HepG2 (cell line): ENCODE data around the gene IWS1. TPM values are rescaled to one million over a fixed set of nuclear protein-coding genes. Genes with fewer than 3 reads are reported as not detected.

ENCODE experiments used
- ATAC-seq: fragments of 200-7000 bp; cut with Tn5 transposase; 3 replicates; pipeline ENCODE4 v1.9.1; 2020; ENCODE audit warnings: mild to moderate bottlenecking, moderate library complexity
- BruUV-seq: library from RNA; stranded (reverse); fragments of 400-500 nt; replicated peaks from 2 replicates; lab custom pipeline; 2021; lab: Mats Ljungman, UMichigan
- CTCF ChIA-PET: fragments of 300-600 bp; formaldehyde crosslinking; extraction: SDS; loops from one replicate; lab custom pipeline; 2021; ENCODE audit warnings: low total read pairs, inconsistent platforms, low intra/inter-chr PET ratio; lab: Yijun Ruan, JAX
- POLR2A ChIA-PET: fragments of 350-600 bp; sonication (Branson Sonifier 250); formaldehyde crosslinking; loops from one replicate; lab custom pipeline; 2020; ENCODE audit warnings: antibody characterized with exemption, inconsistent platforms; lab: Yijun Ruan, JAX
- DNase-seq: peaks from one replicate; pipeline ENCODE4 v3.0.0-alpha.2; 2015; ENCODE audit warnings: low spot score
- FAIRE-seq: peaks from 3 replicates; lab custom pipeline; 2011; peaks lifted over from hg19 to GRCh38; lab: Jason Lieb, UNC
- H2AFZ ChIP-seq: one replicate; pipeline ENCODE4 v1.6.1; 2011; ENCODE audit warnings: low read length, inconsistent platforms
- H3K27ac ChIP-seq: fragments of 300-600 bp; 3 replicates; pipeline ENCODE4 v1.8.0; 2011; ENCODE audit warnings: mixed run types, mild to moderate bottlenecking, mixed read lengths, low read length, inconsistent platforms; ENCODE audit not compliant: insufficient read depth; ENCODE audit errors: extremely low read length
- H3K27me3 ChIP-seq, 2 experiments: fragments of 200-600 bp in 1 of 2; 2 replicates in 1 of 2; 3 replicates in 1 of 2; pipeline versions ENCODE4 v1.6.0 to v1.8.0; 2011; ENCODE audit warnings: low read length in 2 of 2, mild to moderate bottlenecking in 2 of 2, moderate library complexity in 2 of 2, inconsistent platforms in 1 of 2; ENCODE audit not compliant: insufficient read depth in 2 of 2, control insufficient read depth in 1 of 2
- H3K36me3 ChIP-seq, 2 experiments: fragments of 200-600 bp in 1 of 2; replicated peaks in 1 of 2; 2 replicates in 1 of 2; 3 replicates in 1 of 2; pipeline versions ENCODE4 v1.5.1 to v1.8.0; 2011; ENCODE audit warnings: low read length in 2 of 2, inconsistent platforms in 1 of 2; ENCODE audit not compliant: insufficient read depth in 2 of 2, control insufficient read depth in 1 of 2
- H3K4me1 ChIP-seq: 2 replicates; pipeline ENCODE4 v1.5.1; 2012; ENCODE audit warnings: low read length, inconsistent platforms; ENCODE audit not compliant: insufficient read depth
- H3K4me2 ChIP-seq: 2 replicates; pipeline ENCODE4 v1.6.0; 2011; ENCODE audit warnings: low read depth, low read length, inconsistent platforms
- H3K4me3 ChIP-seq, 3 experiments: fragments of 200-600 bp in 1 of 3; sonication (generic), shearing (Covaris generic) in 1 of 3; replicated peaks in 1 of 3; 2 replicates each; pipeline ENCODE4 v1.5.1; 2011 to 2016; ENCODE audit warnings: low read length in 3 of 3, inconsistent platforms in 2 of 3, low read depth in 2 of 3, mild to moderate bottlenecking in 2 of 3, control low read depth in 1 of 3, mixed read lengths in 1 of 3; ENCODE audit not compliant: insufficient read depth in 1 of 3
- H3K79me2 ChIP-seq: one replicate; pipeline ENCODE4 v1.6.1; 2011; ENCODE audit warnings: low read length, inconsistent platforms; ENCODE audit not compliant: insufficient read depth
- H3K9ac ChIP-seq: 2 replicates; pipeline ENCODE4 v1.6.0; 2011; ENCODE audit warnings: mild to moderate bottlenecking, low read depth, low read length, inconsistent platforms; ENCODE audit not compliant: insufficient read depth
- H3K9me3 ChIP-seq: 2 replicates; pipeline ENCODE4 v1.5.1; 2012; ENCODE audit warnings: mild to moderate bottlenecking, low read length
- H4K20me1 ChIP-seq: 2 replicates; pipeline ENCODE4 v1.6.0; 2011; ENCODE audit warnings: inconsistent platforms, mild to moderate bottlenecking, low read length, moderate library complexity; ENCODE audit not compliant: insufficient read depth
- BCL6 ChIP-seq: IDR thresholded peaks from 2 replicates; pipeline ENCODE4 v1.6.1; 2016; ENCODE audit warnings: missing genetic modification reagents, missing compliant biosample characterization
- NRL ChIP-seq: sonication (generic); formaldehyde crosslinking; IDR thresholded peaks from 2 replicates; pipeline ENCODE4 v1.5.0; 2020; ENCODE audit warnings: missing genetic modification reagents, mild to moderate bottlenecking, moderate library complexity, borderline replicate concordance
- RARG ChIP-seq: sonication (generic); formaldehyde crosslinking; IDR thresholded peaks from 2 replicates; pipeline ENCODE4 v1.4.0; 2020; ENCODE audit warnings: low read depth, mild to moderate bottlenecking, missing genetic modification reagents
- SP1 ChIP-seq, 2 experiments: fragments of 450-650 bp in 1 of 2; sonication (generic) in 1 of 2; formaldehyde crosslinking in 1 of 2; IDR thresholded peaks; 2 replicates each; pipeline versions ENCODE4 v1.4.0 to v1.6.1; 2016 to 2020; ENCODE audit warnings: missing genetic modification reagents in 1 of 2
- ZNF34 ChIP-seq: sonication (generic); formaldehyde crosslinking; IDR thresholded peaks from 2 replicates; pipeline ENCODE4 v1.4.0; 2020; ENCODE audit warnings: mild to moderate bottlenecking, missing genetic modification reagents, borderline replicate concordance
- ZNF543 ChIP-seq: sonication (generic); formaldehyde crosslinking; IDR thresholded peaks from 2 replicates; pipeline ENCODE4 v1.4.0; 2020; ENCODE audit warnings: mild to moderate bottlenecking, missing genetic modification reagents
- ZNF776 ChIP-seq: sonication (generic); formaldehyde crosslinking; IDR thresholded peaks from 2 replicates; pipeline ENCODE4 v1.4.0; 2020; ENCODE audit warnings: mild to moderate bottlenecking, missing genetic modification reagents
- WGBS: methylation state at CpG from one replicate; pipeline ENCODE4 v1.1.6; 2017; ENCODE audit warnings: low lambda C conversion rate; 5-methylcytosine and 5-hydroxymethylcytosine counted together
- in situ Hi-C: cut with HindIII; loops from 2 replicates; pipeline ENCODE4 v1.10.0; 2017; ENCODE audit warnings: low pct_unique_long_range_greater_than_20kb; ENCODE audit not compliant: extremely low pct_ligation_motif_present
- intact Hi-C: fragments of 100-400 bp; cut with micrococcal nuclease; formaldehyde crosslinking; loops from one replicate; pipeline ENCODE4 v1.10.0; 2022; ENCODE audit not compliant: unreplicated experiment
- polyA plus RNA-seq, 8 experiments: library from polyadenylated mRNA; depleted of rRNA in 3 of 8; stranded (reverse) in 7 of 8; unstranded in 1 of 8; fragments of >200 nt; fragmentation: Illumina TruSeq in 4 of 8; extraction: Trizol in 4 of 8; gene quantifications; 2 replicates each; pipeline versions ENCODE4 v1.2.1 to v1.2.3, GENCODE V29; 2011 to 2016; ENCODE audit warnings: low read depth in 4 of 8, missing spikeins in 1 of 8, mixed read lengths in 1 of 8; ENCODE audit not compliant: insufficient read depth in 1 of 8
- total RNA-seq, 5 experiments: library from RNA; depleted of rRNA; stranded (reverse); fragments of >200 nt; fragmentation: Illumina TruSeq; extraction: Trizol; gene quantifications; 2 replicates each; pipeline ENCODE4 v1.2.3, GENCODE V29; 2016; ENCODE audit warnings: low read depth in 1 of 5
- TF ChIP-seq, protein P1 (sequence below): sonication (generic); formaldehyde crosslinking; conservative IDR thresholded peaks from 2 replicates; pipeline ENCODE4 v1.4.0; 2020; ENCODE audit warnings: missing genetic modification reagents
- TF ChIP-seq, protein P2 (sequence below), 2 experiments: IDR thresholded peaks; 2 replicates each; pipeline ENCODE4 v1.6.1; 2011 to 2012; ENCODE audit warnings: low read length in 2 of 2, borderline replicate concordance in 1 of 2, low read depth in 1 of 2, mild to moderate bottlenecking in 1 of 2, moderate library complexity in 1 of 2
- TF ChIP-seq, protein P3 (sequence below): sonication (generic); formaldehyde crosslinking; IDR thresholded peaks from 2 replicates; pipeline ENCODE4 v1.8.1; 2022; ENCODE audit warnings: low read depth, mild to moderate bottlenecking, missing genetic modification reagents
- TF ChIP-seq, protein P4 (sequence below): sonication (generic); formaldehyde crosslinking; IDR thresholded peaks from 2 replicates; pipeline ENCODE4 v1.4.0; 2020; ENCODE audit warnings: missing genetic modification reagents
- TF ChIP-seq, protein P5 (sequence below): sonication (generic); IDR thresholded peaks from 2 replicates; pipeline ENCODE4 v1.6.1; 2016; ENCODE audit warnings: low read depth, borderline replicate concordance
- TF ChIP-seq, protein P6 (sequence below): sonication (generic); formaldehyde crosslinking; IDR thresholded peaks from 2 replicates; pipeline ENCODE4 v1.4.0; 2020; ENCODE audit warnings: mild to moderate bottlenecking, missing genetic modification reagents

Gene IWS1
- total and polyA plus RNA-seq, 2 of the 13 experiments (the other 11 are each of a cell fraction or from before 2014, with no cell fraction given) = 28.9 to 62.3 TPM

DNA sequence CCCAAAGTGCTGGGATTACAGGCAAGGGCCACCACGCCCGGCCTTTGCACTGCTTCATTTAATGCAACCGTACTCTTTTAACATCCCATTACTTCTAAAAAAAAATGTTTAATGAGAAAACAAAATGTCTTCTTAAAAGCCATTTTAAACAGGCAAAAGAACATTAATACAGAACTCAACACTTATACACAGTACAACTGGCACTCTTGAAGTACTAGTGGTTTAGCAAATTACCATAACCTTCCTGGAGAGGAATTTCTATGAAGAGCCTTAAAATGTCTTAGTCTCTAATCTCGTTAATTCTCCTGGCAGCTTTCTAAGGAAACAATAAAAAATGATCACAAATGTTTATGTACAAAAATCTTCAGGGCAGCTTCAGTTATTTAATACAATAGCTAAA lies 5.9 kb downstream of the IWS1 start:
- ChIA-PET CTCF (no interaction called here), POLR2A (no interaction called here)
- Histone ChIP-seq H3K79me2 (peaks cover 89% of the 10 kb centered on the region), H3K4me2 (no peak overlapping the region), H4K20me1 (0 out of 2 replicates have a peak, but pooled peaks cover 6% of the 10 kb centered on the region), H3K4me1 (peaks cover 20% of the 10 kb centered on the region), H3K36me3 (peaks cover 10 to 76% of the 10 kb centered on the region in 2 experiments), H2AFZ (no peak overlapping the region), H3K4me3 (no peak overlapping the region), H3K9me3 (no peaks in the 10 kb centered on the region), H3K9ac (no peak overlapping the region), H3K27ac (no peak overlapping the region), H3K27me3 (no peaks in the 10 kb centered on the region; a peak in 1 of 5 replicates)
- no TSS peak for BruUV-seq
- in situ Hi-C loops = no loop called here
- intact Hi-C loops = no loop called here
- DNase-seq (no peak), FAIRE-seq (no peak), ATAC-seq (no peak)
- over 99% methylated on average over 4 of the region's 4 CpGs for WGBS
- no peak for TF ChIP-seq RARG (CRISPR knock-in tag)
- no peak for TF ChIP-seq SP1 (IDR thresholded peaks at IDR 0.05)
- TF ChIP-seq SP1 (CRISPR knock-in tag; IDR thresholded peaks at IDR 0.05) = no peak
- TF ChIP-seq NRL (CRISPR knock-in tag) = no peak
- no peak for TF ChIP-seq ZNF543 (CRISPR knock-in tag)
- TF ChIP-seq, protein P1, sequence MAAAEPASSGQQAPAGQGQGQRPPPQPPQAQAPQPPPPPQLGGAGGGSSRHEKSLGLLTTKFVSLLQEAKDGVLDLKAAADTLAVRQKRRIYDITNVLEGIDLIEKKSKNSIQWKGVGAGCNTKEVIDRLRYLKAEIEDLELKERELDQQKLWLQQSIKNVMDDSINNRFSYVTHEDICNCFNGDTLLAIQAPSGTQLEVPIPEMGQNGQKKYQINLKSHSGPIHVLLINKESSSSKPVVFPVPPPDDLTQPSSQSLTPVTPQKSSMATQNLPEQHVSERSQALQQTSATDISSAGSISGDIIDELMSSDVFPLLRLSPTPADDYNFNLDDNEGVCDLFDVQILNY (CRISPR knock-in tag) = no peak
- TF ChIP-seq, protein P2, sequence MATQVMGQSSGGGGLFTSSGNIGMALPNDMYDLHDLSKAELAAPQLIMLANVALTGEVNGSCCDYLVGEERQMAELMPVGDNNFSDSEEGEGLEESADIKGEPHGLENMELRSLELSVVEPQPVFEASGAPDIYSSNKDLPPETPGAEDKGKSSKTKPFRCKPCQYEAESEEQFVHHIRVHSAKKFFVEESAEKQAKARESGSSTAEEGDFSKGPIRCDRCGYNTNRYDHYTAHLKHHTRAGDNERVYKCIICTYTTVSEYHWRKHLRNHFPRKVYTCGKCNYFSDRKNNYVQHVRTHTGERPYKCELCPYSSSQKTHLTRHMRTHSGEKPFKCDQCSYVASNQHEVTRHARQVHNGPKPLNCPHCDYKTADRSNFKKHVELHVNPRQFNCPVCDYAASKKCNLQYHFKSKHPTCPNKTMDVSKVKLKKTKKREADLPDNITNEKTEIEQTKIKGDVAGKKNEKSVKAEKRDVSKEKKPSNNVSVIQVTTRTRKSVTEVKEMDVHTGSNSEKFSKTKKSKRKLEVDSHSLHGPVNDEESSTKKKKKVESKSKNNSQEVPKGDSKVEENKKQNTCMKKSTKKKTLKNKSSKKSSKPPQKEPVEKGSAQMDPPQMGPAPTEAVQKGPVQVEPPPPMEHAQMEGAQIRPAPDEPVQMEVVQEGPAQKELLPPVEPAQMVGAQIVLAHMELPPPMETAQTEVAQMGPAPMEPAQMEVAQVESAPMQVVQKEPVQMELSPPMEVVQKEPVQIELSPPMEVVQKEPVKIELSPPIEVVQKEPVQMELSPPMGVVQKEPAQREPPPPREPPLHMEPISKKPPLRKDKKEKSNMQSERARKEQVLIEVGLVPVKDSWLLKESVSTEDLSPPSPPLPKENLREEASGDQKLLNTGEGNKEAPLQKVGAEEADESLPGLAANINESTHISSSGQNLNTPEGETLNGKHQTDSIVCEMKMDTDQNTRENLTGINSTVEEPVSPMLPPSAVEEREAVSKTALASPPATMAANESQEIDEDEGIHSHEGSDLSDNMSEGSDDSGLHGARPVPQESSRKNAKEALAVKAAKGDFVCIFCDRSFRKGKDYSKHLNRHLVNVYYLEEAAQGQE (IDR thresholded peaks at IDR 0.05; ENCODE audit: borderline replicate concordance in 1 of 2, low read depth in 1 of 2, low read length in 2 of 2) = no peak
- TF ChIP-seq, protein P3, sequence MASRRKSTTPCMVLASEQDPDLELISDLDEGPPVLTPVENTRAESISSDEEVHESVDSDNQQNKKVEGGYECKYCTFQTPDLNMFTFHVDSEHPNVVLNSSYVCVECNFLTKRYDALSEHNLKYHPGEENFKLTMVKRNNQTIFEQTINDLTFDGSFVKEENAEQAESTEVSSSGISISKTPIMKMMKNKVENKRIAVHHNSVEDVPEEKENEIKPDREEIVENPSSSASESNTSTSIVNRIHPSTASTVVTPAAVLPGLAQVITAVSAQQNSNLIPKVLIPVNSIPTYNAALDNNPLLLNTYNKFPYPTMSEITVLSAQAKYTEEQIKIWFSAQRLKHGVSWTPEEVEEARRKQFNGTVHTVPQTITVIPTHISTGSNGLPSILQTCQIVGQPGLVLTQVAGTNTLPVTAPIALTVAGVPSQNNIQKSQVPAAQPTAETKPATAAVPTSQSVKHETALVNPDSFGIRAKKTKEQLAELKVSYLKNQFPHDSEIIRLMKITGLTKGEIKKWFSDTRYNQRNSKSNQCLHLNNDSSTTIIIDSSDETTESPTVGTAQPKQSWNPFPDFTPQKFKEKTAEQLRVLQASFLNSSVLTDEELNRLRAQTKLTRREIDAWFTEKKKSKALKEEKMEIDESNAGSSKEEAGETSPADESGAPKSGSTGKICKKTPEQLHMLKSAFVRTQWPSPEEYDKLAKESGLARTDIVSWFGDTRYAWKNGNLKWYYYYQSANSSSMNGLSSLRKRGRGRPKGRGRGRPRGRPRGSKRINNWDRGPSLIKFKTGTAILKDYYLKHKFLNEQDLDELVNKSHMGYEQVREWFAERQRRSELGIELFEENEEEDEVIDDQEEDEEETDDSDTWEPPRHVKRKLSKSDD (CRISPR knock-in tag) = no peak
- no peak for TF ChIP-seq BCL6 (CRISPR knock-in tag)
- TF ChIP-seq ZNF34 = no peak
- TF ChIP-seq, protein P4, sequence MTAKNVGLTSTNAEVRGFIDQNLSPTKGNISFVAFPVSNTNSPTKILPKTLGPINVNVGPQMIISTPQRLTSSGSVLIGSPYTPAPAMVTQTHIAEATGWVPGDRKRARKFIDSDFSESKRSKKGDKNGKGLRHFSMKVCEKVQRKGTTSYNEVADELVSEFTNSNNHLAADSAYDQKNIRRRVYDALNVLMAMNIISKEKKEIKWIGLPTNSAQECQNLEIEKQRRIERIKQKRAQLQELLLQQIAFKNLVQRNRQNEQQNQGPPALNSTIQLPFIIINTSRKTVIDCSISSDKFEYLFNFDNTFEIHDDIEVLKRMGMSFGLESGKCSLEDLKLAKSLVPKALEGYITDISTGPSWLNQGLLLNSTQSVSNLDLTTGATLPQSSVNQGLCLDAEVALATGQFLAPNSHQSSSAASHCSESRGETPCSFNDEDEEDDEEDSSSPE (CRISPR knock-in tag) = no peak
- TF ChIP-seq, protein P5, sequence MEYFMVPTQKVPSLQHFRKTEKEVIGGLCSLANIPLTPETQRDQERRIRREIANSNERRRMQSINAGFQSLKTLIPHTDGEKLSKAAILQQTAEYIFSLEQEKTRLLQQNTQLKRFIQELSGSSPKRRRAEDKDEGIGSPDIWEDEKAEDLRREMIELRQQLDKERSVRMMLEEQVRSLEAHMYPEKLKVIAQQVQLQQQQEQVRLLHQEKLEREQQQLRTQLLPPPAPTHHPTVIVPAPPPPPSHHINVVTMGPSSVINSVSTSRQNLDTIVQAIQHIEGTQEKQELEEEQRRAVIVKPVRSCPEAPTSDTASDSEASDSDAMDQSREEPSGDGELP = no peak
- no peak for TF ChIP-seq ZNF776
- TF ChIP-seq, protein P6, sequence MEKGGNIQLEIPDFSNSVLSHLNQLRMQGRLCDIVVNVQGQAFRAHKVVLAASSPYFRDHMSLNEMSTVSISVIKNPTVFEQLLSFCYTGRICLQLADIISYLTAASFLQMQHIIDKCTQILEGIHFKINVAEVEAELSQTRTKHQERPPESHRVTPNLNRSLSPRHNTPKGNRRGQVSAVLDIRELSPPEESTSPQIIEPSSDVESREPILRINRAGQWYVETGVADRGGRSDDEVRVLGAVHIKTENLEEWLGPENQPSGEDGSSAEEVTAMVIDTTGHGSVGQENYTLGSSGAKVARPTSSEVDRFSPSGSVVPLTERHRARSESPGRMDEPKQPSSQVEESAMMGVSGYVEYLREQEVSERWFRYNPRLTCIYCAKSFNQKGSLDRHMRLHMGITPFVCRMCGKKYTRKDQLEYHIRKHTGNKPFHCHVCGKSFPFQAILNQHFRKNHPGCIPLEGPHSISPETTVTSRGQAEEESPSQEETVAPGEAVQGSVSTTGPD = no peak
